ENCODE data around the gene MED1.

- TF ChIP-seq POLR2A (IDR thresholded peaks at IDR 0.05) (no peak), CTCF (IDR thresholded peaks at IDR 0.05) (no peak)
Measured at GRCh38 chr17:39443326-39443725, 7.7 kb downstream of the MED1 start.

Measured in body of pancreas (tissue), 4 donors.